Sigmoid colon (tissue), 7 donors: ENCODE results near the gene TEX13C. TPM values are rescaled to one million over a fixed set of nuclear protein-coding genes. Genes with fewer than 3 reads are reported as not detected.

Experiments
- DNase-seq: peaks from one replicate; pipeline ENCODE4 v3.0.0-alpha.2; 2019
- H3K27ac ChIP-seq, 4 donors: fragments of 200-600 bp; sonication (generic); one replicate each; pipeline ENCODE4 v1.5.1; 2016 to 2019; ENCODE audit warnings: mild to moderate bottlenecking in 1 of 4
- H3K27me3 ChIP-seq, 3 donors: fragments of 200-600 bp; sonication (generic); one replicate each; pipeline ENCODE4 v1.5.1; 2019; ENCODE audit warnings: mild to moderate bottlenecking in 1 of 3
- H3K36me3 ChIP-seq, 4 donors: fragments of 200-600 bp; sonication (generic); one replicate each; pipeline ENCODE4 v1.5.1; 2016 to 2019
- H3K4me1 ChIP-seq, 4 donors: fragments of 200-600 bp; sonication (generic); one replicate each; pipeline ENCODE4 v1.5.1; 2017 to 2019
- H3K4me3 ChIP-seq, 4 donors: fragments of 200-600 bp; sonication (generic); one replicate each; pipeline ENCODE4 v1.5.1; 2017 to 2019; ENCODE audit warnings: mild to moderate bottlenecking in 2 of 4, moderate library complexity in 1 of 4
- H3K9me3 ChIP-seq, 4 donors: fragments of 200-600 bp in 3 of 4; sonication (generic) in 3 of 4; one replicate each; pipeline versions ENCODE4 v1.5.1 to v1.6.1; 2013 to 2019
- EP300 ChIP-seq, 4 donors: sonication (generic); formaldehyde crosslinking; IDR thresholded peaks; one replicate each; pipeline ENCODE4 v1.6.1; 2017; ENCODE audit warnings: antibody characterized with exemption in 4 of 4
- POLR2A ChIP-seq, 2 donors: fragments of 450-650 bp; IDR thresholded peaks; one replicate each; pipeline ENCODE4 v1.6.1; 2016; ENCODE audit warnings: antibody characterized with exemption in 2 of 2, mild to moderate bottlenecking in 2 of 2, moderate library complexity in 2 of 2
- POLR2AphosphoS5 ChIP-seq, 4 donors: sonication (generic); formaldehyde crosslinking; IDR thresholded peaks; one replicate each; pipeline ENCODE4 v1.6.1; 2017; ENCODE audit warnings: antibody characterized with exemption in 4 of 4
- WGBS, 2 donors: extraction: QIAGEN DNeasy Blood & Tissue Kit; methylation state at CpG; one replicate each; pipeline ENCODE4 v1.1.7; 2013; 5-methylcytosine and 5-hydroxymethylcytosine counted together
- intact Hi-C: fragments of 100-400 bp; cut with DNase I; formaldehyde crosslinking; loops from one replicate; pipeline ENCODE4 v1.15.1; 2023
- polyA plus RNA-seq, 3 donors: library from polyadenylated mRNA; stranded (reverse); fragments of 200-250 nt; gene quantifications; one replicate each; pipeline ENCODE4 v1.2.3, GENCODE V29; 2013
- total RNA-seq, 4 donors: library from RNA; depleted of rRNA; stranded (reverse); fragments of >200 nt; gene quantifications; one replicate each; pipeline ENCODE4 v1.1.0, GENCODE V29; 2016
- TF ChIP-seq, protein P1 (sequence below), 4 experiments: fragments of 450-650 bp in 3 of 4; fragments of 200-600 bp in 1 of 4; IDR thresholded peaks; one replicate each; pipeline ENCODE4 v1.5.1; 2016 to 2019; ENCODE audit warnings: antibody characterized with exemption in 4 of 4, mild to moderate bottlenecking in 3 of 4, moderate library complexity in 2 of 4
- donor health status: healthy with polysubstance abuse.
- donor health status: Bipolar disorder and iron deficiency.
- donor health status: healthy.

The TEX13C gene
- total and polyA plus RNA-seq, 7 donors: not detected

DNA sequence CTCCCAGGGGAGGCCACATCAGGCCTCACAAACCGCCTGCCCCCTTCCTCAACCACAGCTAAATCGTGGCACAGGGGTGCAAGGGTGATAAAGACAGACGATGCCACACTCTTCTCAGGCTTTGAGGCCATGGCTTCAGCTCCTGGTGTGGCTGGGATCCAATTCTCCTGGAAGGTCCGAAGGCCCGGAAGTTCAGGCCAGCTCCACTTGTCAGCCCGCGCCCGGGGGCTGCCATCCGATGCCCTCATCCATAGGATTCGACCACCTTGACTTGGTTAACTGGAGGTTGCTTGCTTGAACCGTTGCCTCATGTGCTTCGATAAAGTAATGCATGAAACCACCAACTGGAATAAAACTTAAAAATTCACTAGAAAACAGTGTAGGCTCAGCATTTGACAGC, 8.2 kb downstream of the TEX13C start:
- no peaks in the 10 kb centered on the region for H3K27me3 ChIP-seq
- H3K9me3 ChIP-seq: no peaks in the 10 kb centered on the region
- DNase-seq: no peak
- H3K4me3 ChIP-seq: no peak overlapping the region
- intact Hi-C loops: no loop called here
- H3K27ac ChIP-seq: no peak overlapping the region
- TF ChIP-seq, protein P1, sequence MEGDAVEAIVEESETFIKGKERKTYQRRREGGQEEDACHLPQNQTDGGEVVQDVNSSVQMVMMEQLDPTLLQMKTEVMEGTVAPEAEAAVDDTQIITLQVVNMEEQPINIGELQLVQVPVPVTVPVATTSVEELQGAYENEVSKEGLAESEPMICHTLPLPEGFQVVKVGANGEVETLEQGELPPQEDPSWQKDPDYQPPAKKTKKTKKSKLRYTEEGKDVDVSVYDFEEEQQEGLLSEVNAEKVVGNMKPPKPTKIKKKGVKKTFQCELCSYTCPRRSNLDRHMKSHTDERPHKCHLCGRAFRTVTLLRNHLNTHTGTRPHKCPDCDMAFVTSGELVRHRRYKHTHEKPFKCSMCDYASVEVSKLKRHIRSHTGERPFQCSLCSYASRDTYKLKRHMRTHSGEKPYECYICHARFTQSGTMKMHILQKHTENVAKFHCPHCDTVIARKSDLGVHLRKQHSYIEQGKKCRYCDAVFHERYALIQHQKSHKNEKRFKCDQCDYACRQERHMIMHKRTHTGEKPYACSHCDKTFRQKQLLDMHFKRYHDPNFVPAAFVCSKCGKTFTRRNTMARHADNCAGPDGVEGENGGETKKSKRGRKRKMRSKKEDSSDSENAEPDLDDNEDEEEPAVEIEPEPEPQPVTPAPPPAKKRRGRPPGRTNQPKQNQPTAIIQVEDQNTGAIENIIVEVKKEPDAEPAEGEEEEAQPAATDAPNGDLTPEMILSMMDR (IDR thresholded peaks at IDR 0.05): no peak
- TF ChIP-seq POLR2A (IDR thresholded peaks at IDR 0.05): no peak
- no peak for TF ChIP-seq POLR2AphosphoS5 (IDR thresholded peaks at IDR 0.05)
- TF ChIP-seq EP300 (IDR thresholded peaks at IDR 0.05): no peak
- no peaks in the 10 kb centered on the region for H3K4me1 ChIP-seq
- H3K36me3 ChIP-seq: no peaks in the 10 kb centered on the region
- 89 to 90% methylated on average over 12 of the region's 12 CpGs for WGBS, 2 donors

DNA sequence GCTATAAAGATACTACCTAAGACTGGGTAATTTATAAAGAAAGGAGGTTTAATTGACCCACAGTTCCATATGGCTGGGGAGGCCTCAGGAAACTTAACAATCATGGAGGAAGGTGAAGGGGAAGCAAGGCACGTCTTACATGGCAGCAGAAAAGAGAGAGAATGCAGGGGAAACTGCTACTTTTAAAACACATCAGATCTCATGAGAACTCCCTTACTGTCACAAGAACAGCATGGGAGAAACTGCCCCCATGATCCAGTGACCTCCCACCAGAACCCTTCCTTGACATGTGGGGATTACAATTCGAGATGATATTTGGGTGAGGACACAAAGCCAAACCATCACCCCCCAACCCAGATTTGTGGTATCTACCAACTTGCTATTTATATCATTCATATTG, 13.9 kb downstream of the TEX13C start:
- intact Hi-C loops: no loop called here
- no peak for DNase-seq
- no peaks in the 10 kb centered on the region for H3K27me3 ChIP-seq

DNA sequence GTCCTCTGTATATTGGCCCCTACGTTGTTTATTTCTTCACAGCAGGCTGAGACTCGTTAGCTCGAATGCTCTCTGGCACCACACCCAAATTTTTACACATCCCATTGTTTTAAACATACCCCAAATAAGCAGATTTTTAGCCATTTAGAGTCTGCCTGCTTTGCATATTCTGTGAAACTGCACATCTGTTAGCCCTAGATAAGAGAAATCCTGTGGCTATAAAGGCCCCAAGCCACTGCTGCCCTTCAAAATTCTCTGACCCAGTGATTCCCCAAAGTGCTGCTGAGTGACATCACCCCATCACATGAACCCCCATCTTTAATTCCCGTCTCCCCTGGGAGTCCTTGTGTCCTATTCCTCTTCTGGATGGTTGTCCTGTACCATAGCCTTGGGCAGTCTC, 20.8 kb downstream of the TEX13C start:
- Histone ChIP-seq H3K27ac (no peak overlapping the region), H3K4me3 (no peak overlapping the region), H3K36me3 (no peaks in the 10 kb centered on the region), H3K4me1 (no peaks in the 10 kb centered on the region), H3K9me3 (no peaks in the 10 kb centered on the region), H3K27me3 (no peaks in the 10 kb centered on the region)
- WGBS, 2 donors: 56 to 63% methylated on average over 4 of the region's 4 CpGs
- TF ChIP-seq, protein P1 (IDR thresholded peaks at IDR 0.05): no peak
- TF ChIP-seq POLR2AphosphoS5 (IDR thresholded peaks at IDR 0.05) (no peak), EP300 (IDR thresholded peaks at IDR 0.05) (no peak), POLR2A (IDR thresholded peaks at IDR 0.05) (no peak)
- intact Hi-C loops: no loop called here
- DNase-seq: no peak

More for the DNA sequence above, 13.9 kb downstream of the TEX13C start:
- H3K36me3 ChIP-seq: no peaks in the 10 kb centered on the region
- TF ChIP-seq, protein P1 (IDR thresholded peaks at IDR 0.05): no peak
- TF ChIP-seq POLR2A (IDR thresholded peaks at IDR 0.05) (no peak), POLR2AphosphoS5 (IDR thresholded peaks at IDR 0.05) (no peak), EP300 (IDR thresholded peaks at IDR 0.05) (no peak)
- H3K27ac ChIP-seq: no peak overlapping the region
- no peaks in the 10 kb centered on the region for H3K4me1 ChIP-seq
- WGBS, 2 donors: 58 to 70% methylated on average over 2 of the region's 2 CpGs
- no peak overlapping the region for H3K4me3 ChIP-seq
- no peaks in the 10 kb centered on the region for H3K9me3 ChIP-seq

DNA sequence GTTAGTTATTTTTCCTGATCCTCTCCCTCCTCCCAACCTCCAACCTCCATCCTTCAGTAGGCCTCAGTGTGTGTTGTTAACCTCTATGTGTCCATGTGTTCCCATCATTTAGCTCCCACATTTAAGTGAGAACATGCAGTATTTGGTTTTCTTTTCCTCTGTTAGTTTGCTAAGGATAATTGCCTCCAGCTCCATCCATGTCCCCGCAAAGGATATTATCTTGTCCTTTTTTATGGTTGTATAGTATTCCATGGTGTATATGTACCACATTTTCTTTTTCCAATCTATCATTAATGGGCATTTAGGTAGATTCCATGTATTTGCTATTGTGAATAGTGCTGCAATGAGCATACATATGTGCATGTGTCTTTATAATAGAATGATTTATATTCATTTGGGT, 54.5 kb downstream of the TEX13C start:
- no peak overlapping the region for H3K27ac ChIP-seq
- TF ChIP-seq POLR2AphosphoS5 (IDR thresholded peaks at IDR 0.05) (no peak), POLR2A (IDR thresholded peaks at IDR 0.05) (no peak), EP300 (IDR thresholded peaks at IDR 0.05) (no peak)
- TF ChIP-seq, protein P1 (IDR thresholded peaks at IDR 0.05): no peak
- H3K27me3 ChIP-seq: no peaks in the 10 kb centered on the region
- DNase-seq: no peak
- WGBS, 2 donors: 95 to 96% methylated on average over 1 of the region's 1 CpG
- no peak overlapping the region for H3K4me3 ChIP-seq
- H3K36me3 ChIP-seq: no peaks in the 10 kb centered on the region
- H3K9me3 ChIP-seq: no peaks in the 10 kb centered on the region
- H3K4me1 ChIP-seq: no peaks in the 10 kb centered on the region
- intact Hi-C loops: no loop called here
